Activated naive CD8-positive, alpha-beta T cell treated with anti-CD3 and anti-CD28 coated beads, Interleukin-2, amount 10 ng/mL, durations not matched to agents 7 days and 5 days (primary cell): ENCODE data around the gene TMEM232. TPM values are rescaled to one million over a fixed set of nuclear protein-coding genes. Genes with fewer than 3 reads are reported as not detected.

ENCODE experiments used
- ATAC-seq: fragments of 150-1000 bp; cut with Tn5 transposase; one replicate; pipeline ENCODE4 v1.10.0; 2021; ENCODE audit warnings: low read depth, moderate library complexity
- POLR2A ChIA-PET: fragments of 350-600 bp; sonication (Branson Sonifier 250); formaldehyde crosslinking; loops from one replicate; lab custom pipeline; 2021; ENCODE audit warnings: antibody characterized with exemption; lab: Charles Lee
- DNase-seq: peaks from one replicate; pipeline ENCODE4 v3.0.0; 2021
- H3K27ac Mint-ChIP-seq: one replicate; pipeline ENCODE4 v1.8.0; 2022; ENCODE audit warnings: mild to moderate bottlenecking, mixed read lengths
- H3K27me3 Mint-ChIP-seq: one replicate; pipeline ENCODE4 v1.8.0; 2022; ENCODE audit warnings: mild to moderate bottlenecking, moderate library complexity, mixed read lengths
- H3K36me3 Mint-ChIP-seq: one replicate; pipeline ENCODE4 v1.8.0; 2021; ENCODE audit warnings: mild to moderate bottlenecking, mixed read lengths
- H3K4me1 Mint-ChIP-seq: one replicate; pipeline ENCODE4 v1.8.0; 2021; ENCODE audit warnings: mixed read lengths
- H3K4me3 Mint-ChIP-seq: one replicate; pipeline ENCODE4 v1.8.0; 2022; ENCODE audit warnings: mild to moderate bottlenecking, moderate library complexity, mixed read lengths
- H3K9me3 Mint-ChIP-seq: one replicate; pipeline ENCODE4 v1.8.0; 2021; ENCODE audit warnings: mixed read lengths
- total RNA-seq, 2 experiments: library from RNA; stranded (reverse); gene quantifications; one replicate each; pipeline ENCODE4 v1.2.3, GENCODE V29; 2021

TMEM232 gene
- total RNA-seq, 2 experiments from 2014 or later, result 0.91 to 1.4 TPM

- POLR2A ChIA-PET, result no interaction called here
- Mint-ChIP-seq H3K4me3 (no peak overlapping the region), H3K36me3 (no peaks in the 10 kb centered on the region), H3K27me3 (peaks cover 2% of the 10 kb centered on the region), H3K9me3 (peaks cover 4% of the 10 kb centered on the region), H3K4me1 (peaks cover 3% of the 10 kb centered on the region), H3K27ac (no peak overlapping the region)
- no peak for ATAC-seq
- DNase-seq, result no peak
Observed at GRCh38 chr5:110634475-110634874, 92.0 kb downstream of the TMEM232 start.

GRCh38 chr5:110631236-110631635 lies 95.2 kb downstream of the TMEM232 start:
- ATAC-seq (no peak), DNase-seq (no peak)
- POLR2A ChIA-PET, result no interaction called here
- no peak overlapping the region for H3K4me3 Mint-ChIP-seq
- H3K27ac Mint-ChIP-seq, result no peak overlapping the region
- peaks cover 2% of the 10 kb centered on the region for H3K9me3 Mint-ChIP-seq
- no peaks in the 10 kb centered on the region for H3K36me3 Mint-ChIP-seq
- H3K27me3 Mint-ChIP-seq, result peaks cover 2% of the 10 kb centered on the region
- peaks cover 3% of the 10 kb centered on the region for H3K4me1 Mint-ChIP-seq

- DNase-seq (no peak), ATAC-seq (no peak)
- Mint-ChIP-seq H3K9me3 (peaks cover 2% of the 10 kb centered on the region), H3K4me3 (no peak overlapping the region), H3K36me3 (no peaks in the 10 kb centered on the region), H3K4me1 (peaks cover 3% of the 10 kb centered on the region), H3K27me3 (peaks cover 2% of the 10 kb centered on the region), H3K27ac (no peak overlapping the region)
- POLR2A ChIA-PET, result no interaction called here
Observed at GRCh38 chr5:110630350-110630749, 96.1 kb downstream of the TMEM232 start.

- POLR2A ChIA-PET, result no interaction called here
- no peak for DNase-seq
- H3K4me3 Mint-ChIP-seq, result no peak overlapping the region
- no peak overlapping the region for H3K27ac Mint-ChIP-seq
- no peak for ATAC-seq
- no peaks in the 10 kb centered on the region for H3K9me3 Mint-ChIP-seq
- H3K27me3 Mint-ChIP-seq, result peaks cover 2% of the 10 kb centered on the region
- no peaks in the 10 kb centered on the region for H3K36me3 Mint-ChIP-seq
- no peaks in the 10 kb centered on the region for H3K4me1 Mint-ChIP-seq
Observed at GRCh38 chr5:110625376-110625999, 101.0 kb downstream of the TMEM232 start.

- H3K4me1 Mint-ChIP-seq, result no peaks in the 10 kb centered on the region
- H3K36me3 Mint-ChIP-seq, result no peaks in the 10 kb centered on the region
- ATAC-seq, result no peak
- H3K4me3 Mint-ChIP-seq, result no peak overlapping the region
- POLR2A ChIA-PET, result no interaction called here
- no peak for DNase-seq
- H3K9me3 Mint-ChIP-seq, result no peaks in the 10 kb centered on the region
- H3K27me3 Mint-ChIP-seq, result no peaks in the 10 kb centered on the region
- no peak overlapping the region for H3K27ac Mint-ChIP-seq
Observed at GRCh38 chr5:110623874-110624273, 102.6 kb downstream of the TMEM232 start.

- no peak for DNase-seq
- H3K9me3 Mint-ChIP-seq, result no peaks in the 10 kb centered on the region
- no peaks in the 10 kb centered on the region for H3K36me3 Mint-ChIP-seq
- ATAC-seq, result no peak
- H3K27me3 Mint-ChIP-seq, result no peaks in the 10 kb centered on the region
- POLR2A ChIA-PET, result no interaction called here
- no peak overlapping the region for H3K4me3 Mint-ChIP-seq
- no peak overlapping the region for H3K27ac Mint-ChIP-seq
- H3K4me1 Mint-ChIP-seq, result no peaks in the 10 kb centered on the region
Observed at GRCh38 chr5:110618941-110619340, 107.5 kb downstream of the TMEM232 start.

- POLR2A ChIA-PET, result no interaction called here
- DNase-seq (no peak), ATAC-seq (no peak)
- Mint-ChIP-seq H3K36me3 (no peaks in the 10 kb centered on the region), H3K27ac (no peak overlapping the region), H3K4me3 (no peak overlapping the region), H3K27me3 (no peaks in the 10 kb centered on the region), H3K4me1 (no peaks in the 10 kb centered on the region), H3K9me3 (no peaks in the 10 kb centered on the region)
Observed at GRCh38 chr5:110616009-110616408, 110.5 kb downstream of the TMEM232 start.

- DNase-seq (no peak), ATAC-seq (no peak)
- H3K9me3 Mint-ChIP-seq, result no peaks in the 10 kb centered on the region
- H3K27me3 Mint-ChIP-seq, result no peaks in the 10 kb centered on the region
- H3K4me1 Mint-ChIP-seq, result no peaks in the 10 kb centered on the region
- no peaks in the 10 kb centered on the region for H3K36me3 Mint-ChIP-seq
- no peak overlapping the region for H3K4me3 Mint-ChIP-seq
- no peak overlapping the region for H3K27ac Mint-ChIP-seq
- POLR2A ChIA-PET, result no interaction called here
Observed at GRCh38 chr5:110612794-110613247, 113.7 kb downstream of the TMEM232 start.

GRCh38 chr5:110611817-110612216 lies 114.7 kb downstream of the TMEM232 start:
- DNase-seq, result no peak
- no peaks in the 10 kb centered on the region for H3K36me3 Mint-ChIP-seq
- H3K9me3 Mint-ChIP-seq, result no peaks in the 10 kb centered on the region
- no peaks in the 10 kb centered on the region for H3K4me1 Mint-ChIP-seq
- no peak overlapping the region for H3K4me3 Mint-ChIP-seq
- no peak overlapping the region for H3K27ac Mint-ChIP-seq
- no peak for ATAC-seq
- POLR2A ChIA-PET, result no interaction called here
- no peaks in the 10 kb centered on the region for H3K27me3 Mint-ChIP-seq

GRCh38 chr5:110594866-110595265 lies 131.6 kb downstream of the TMEM232 start:
- Mint-ChIP-seq H3K27ac (no peak overlapping the region), H3K9me3 (peaks cover 2% of the 10 kb centered on the region), H3K36me3 (no peaks in the 10 kb centered on the region), H3K27me3 (no peaks in the 10 kb centered on the region), H3K4me1 (no peaks in the 10 kb centered on the region), H3K4me3 (no peak overlapping the region)
- no peak for DNase-seq
- POLR2A ChIA-PET, result no interaction called here
- no peak for ATAC-seq

GRCh38 chr5:110590187-110590586 lies 136.3 kb downstream of the TMEM232 start:
- no peak for DNase-seq
- no peaks in the 10 kb centered on the region for H3K36me3 Mint-ChIP-seq
- no peak for ATAC-seq
- H3K27me3 Mint-ChIP-seq, result no peaks in the 10 kb centered on the region
- no peaks in the 10 kb centered on the region for H3K4me1 Mint-ChIP-seq
- POLR2A ChIA-PET, result no interaction called here
- H3K9me3 Mint-ChIP-seq, result no peaks in the 10 kb centered on the region
- no peak overlapping the region for H3K27ac Mint-ChIP-seq
- no peak overlapping the region for H3K4me3 Mint-ChIP-seq

GRCh38 chr5:110588286-110588980 lies 138.0 kb downstream of the TMEM232 start:
- POLR2A ChIA-PET, result no interaction called here
- H3K36me3 Mint-ChIP-seq, result no peaks in the 10 kb centered on the region
- no peaks in the 10 kb centered on the region for H3K27me3 Mint-ChIP-seq
- H3K27ac Mint-ChIP-seq, result no peak overlapping the region
- no peaks in the 10 kb centered on the region for H3K4me1 Mint-ChIP-seq
- ATAC-seq, result no peak
- no peak for DNase-seq
- no peak overlapping the region for H3K4me3 Mint-ChIP-seq
- no peaks in the 10 kb centered on the region for H3K9me3 Mint-ChIP-seq

GRCh38 chr5:110580625-110581024 lies 145.8 kb downstream of the TMEM232 start:
- no peak for DNase-seq

GRCh38 chr5:110572729-110573128 lies 153.7 kb downstream of the TMEM232 start:
- H3K4me1 Mint-ChIP-seq, result no peaks in the 10 kb centered on the region
- H3K4me3 Mint-ChIP-seq, result no peak overlapping the region
- H3K9me3 Mint-ChIP-seq, result no peaks in the 10 kb centered on the region
- DNase-seq, result no peak
- no peak overlapping the region for H3K27ac Mint-ChIP-seq
- ATAC-seq, result no peak
- no peaks in the 10 kb centered on the region for H3K27me3 Mint-ChIP-seq
- POLR2A ChIA-PET, result no interaction called here
- no peaks in the 10 kb centered on the region for H3K36me3 Mint-ChIP-seq

More at GRCh38 chr5:110580625-110581024, 145.8 kb downstream of the TMEM232 start:
- no peak overlapping the region for H3K27ac Mint-ChIP-seq
- POLR2A ChIA-PET, result no interaction called here
- H3K9me3 Mint-ChIP-seq, result no peaks in the 10 kb centered on the region
- no peaks in the 10 kb centered on the region for H3K4me1 Mint-ChIP-seq
- no peaks in the 10 kb centered on the region for H3K27me3 Mint-ChIP-seq
- ATAC-seq, result no peak
- H3K36me3 Mint-ChIP-seq, result no peaks in the 10 kb centered on the region
- H3K4me3 Mint-ChIP-seq, result no peak overlapping the region
